Stromal cell of bone marrow (primary cell): ENCODE data around the gene OR6N2.

Experiments
- DNase-seq: peaks from one replicate; pipeline ENCODE4 v3.0.0-alpha.2; 2012; ENCODE audit warnings: low read depth

The OR6N2 gene

DNA sequence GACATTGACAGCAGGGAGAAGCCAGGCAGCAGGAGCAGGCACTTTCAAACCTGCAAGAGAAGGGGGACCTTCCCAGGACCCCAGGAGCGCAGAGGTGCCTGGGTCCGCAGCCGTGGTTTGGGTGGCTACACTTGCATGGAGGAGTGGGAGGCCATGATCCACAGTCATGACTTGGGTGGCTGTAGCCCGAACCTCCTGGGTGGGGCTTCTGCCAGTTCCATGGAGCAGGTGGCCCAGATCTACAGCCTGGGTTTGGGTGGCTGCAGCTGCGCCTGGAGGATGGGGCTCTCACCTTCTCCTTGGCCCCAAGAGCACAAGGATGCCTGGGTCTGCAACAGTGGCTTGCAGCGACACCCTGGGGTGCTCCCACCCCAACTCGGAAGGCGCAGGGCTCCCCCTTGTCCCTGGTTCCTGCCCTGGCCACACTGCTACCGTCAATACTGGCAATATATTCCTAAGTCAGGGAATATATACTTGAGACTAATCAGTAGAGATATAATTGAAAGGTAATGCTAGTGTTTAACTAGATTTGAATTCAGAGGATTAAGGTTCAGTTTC lies 28.8 kb downstream of the OR6N2 start:
- DNase-seq: no peak

DNA sequence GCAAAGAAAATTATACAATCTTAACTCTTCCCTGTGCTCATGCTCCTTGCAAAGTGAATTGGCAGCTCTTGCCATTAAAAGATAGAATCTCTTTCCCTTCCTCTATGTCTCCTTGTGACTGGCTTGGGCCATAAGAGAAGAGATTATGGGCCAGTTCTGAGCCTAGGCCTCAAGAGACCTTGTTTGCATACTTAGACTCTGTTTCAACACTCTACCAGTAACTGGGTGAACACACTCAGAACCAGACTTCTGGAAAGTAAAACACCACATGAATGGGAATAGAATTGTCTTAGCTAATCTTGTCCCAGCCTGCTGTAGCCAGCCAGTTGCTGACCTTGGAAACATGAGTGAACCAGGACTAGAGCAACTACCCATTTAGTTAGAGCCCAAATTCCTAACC lies 45.2 kb downstream of the OR6N2 start:
- DNase-seq: no peak

DNA sequence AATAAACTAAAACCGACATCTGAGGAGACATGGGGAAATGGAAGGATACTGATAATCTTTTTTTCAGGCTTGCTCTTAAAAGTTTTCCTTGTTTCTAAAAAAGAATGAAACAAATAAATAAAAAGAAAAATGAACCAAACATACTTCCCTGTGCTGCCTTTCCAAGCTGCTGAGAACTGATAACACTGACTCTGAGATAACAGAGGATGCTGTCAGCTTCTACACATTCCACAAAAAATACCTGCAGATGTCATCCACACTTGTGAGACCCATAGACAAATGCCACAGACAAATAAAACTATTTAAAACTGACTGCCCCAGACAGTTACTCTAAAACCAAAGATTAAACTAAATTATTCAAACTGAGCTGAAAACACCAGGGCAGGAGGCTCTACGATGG lies 48.5 kb downstream of the OR6N2 start:
- no peak for DNase-seq

DNA sequence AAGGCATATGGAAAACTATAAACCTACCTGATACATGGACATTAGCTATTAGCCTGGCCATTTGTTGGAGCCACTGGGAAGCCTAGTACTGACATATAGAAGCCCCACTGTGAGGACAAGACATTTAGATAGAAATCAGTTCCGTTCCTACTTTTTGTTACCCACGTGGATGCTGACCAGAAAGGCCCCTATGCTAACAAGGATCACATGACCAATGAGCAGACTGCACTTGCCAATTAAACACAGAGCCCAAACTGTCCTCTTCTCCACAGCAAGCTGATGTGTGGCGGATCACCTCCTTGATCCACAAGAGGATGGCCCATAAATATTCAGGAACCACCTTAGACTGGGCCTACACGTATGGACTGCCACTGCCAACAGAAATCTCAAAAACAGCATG lies 49.3 kb downstream of the OR6N2 start:
- no peak for DNase-seq

DNA sequence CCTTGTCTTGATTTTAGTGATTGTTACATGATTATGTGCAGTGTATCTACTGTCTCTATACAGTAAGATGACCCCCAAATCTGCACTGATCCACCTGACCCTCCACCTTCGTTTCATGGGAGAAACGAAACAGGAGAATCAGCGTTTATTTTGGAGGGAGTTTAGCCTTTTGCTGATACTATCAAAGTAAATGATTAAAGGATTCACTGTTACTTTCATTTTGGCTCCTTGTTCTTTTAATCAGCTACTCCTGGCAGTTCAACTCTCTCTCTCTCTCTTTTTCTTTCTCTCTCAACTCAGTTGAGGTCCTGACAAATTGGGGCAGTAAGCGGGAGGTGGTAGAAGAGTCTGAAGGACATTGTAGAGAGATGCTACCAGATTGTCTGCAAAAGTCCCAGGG lies 50.6 kb downstream of the OR6N2 start:
- no peak for DNase-seq

DNA sequence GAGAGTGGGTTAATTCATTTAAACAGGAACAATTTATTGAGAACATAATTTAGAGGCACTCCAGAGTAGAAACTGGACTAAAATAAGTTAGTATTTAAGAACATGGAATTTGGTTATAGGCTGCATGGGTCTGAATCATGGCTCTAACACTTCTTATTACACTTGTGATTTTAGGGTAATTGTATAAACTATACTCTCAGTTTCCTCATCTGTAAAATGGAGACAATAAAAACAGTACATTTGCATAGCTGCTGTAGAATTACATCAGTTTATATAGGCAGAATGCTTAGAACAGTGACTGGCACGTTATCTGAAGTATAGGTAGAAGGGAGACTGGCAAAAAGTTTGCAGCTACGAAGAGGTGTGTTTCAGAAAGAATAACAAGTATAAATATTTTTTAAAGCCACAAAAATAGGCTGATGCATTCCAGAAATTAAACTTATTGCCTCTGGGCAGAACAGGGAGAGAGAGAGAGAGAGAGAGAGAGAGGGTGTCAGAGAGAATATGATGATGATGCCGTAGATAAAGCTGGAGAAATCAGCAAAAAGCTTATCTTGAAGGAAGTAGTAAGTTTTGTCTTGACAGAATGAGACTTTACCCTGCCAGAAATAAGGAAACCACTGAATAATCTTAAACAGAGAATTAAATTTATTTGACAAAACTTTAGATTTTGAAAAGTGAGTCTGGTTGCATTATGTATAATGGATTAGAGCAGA lies 52.3 kb downstream of the OR6N2 start:
- no peak for DNase-seq

DNA sequence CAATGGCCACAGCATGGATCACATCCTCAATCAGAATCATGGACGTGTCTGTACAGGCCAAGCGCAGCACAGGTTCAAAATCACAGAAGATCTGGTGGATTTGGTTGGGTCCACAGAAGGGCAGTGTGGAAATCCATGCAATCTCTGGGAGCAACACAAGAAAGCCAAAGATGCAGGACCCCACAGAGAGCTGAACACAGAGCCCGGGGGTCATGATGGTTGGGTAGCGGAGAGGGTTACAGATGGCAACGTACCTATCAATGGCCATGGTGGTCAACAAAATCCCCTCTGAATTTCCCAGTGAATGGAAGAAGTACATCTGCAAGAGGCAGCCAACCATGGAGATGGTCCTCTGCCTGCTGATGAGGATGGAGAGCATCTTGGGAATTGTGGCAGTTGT lies 56.6 kb downstream of the OR6N2 start:
- no peak for DNase-seq
